HG02938 (cell line): ENCODE results near the gene LINC01488.

Experiments
- ATAC-seq: cut with Tn5 transposase; IDR thresholded peaks from one replicate; pipeline ENCODE4 v1.9.1; 2021; ENCODE audit warnings: mild to moderate bottlenecking, moderate library complexity; ENCODE audit not compliant: unreplicated experiment

The LINC01488 gene

GRCh38 chr11:69481393-69481844 lies at the start of gene LINC01488:
TSS of gene LINC01488 (plus strand) at chr11:69481663.
- ATAC-seq = no peak

- no peak for ATAC-seq
These were observed 49.3 kb upstream of the LINC01488 start for GRCh38 chr11:69431893-69432738.

GRCh38 chr11:69433741-69434140 lies 47.7 kb upstream of the LINC01488 start:
- ATAC-seq = no peak

- no peak for ATAC-seq
These were observed 47.0 kb upstream of the LINC01488 start for GRCh38 chr11:69434471-69434931.

- no peak for ATAC-seq
These were observed 46.1 kb upstream of the LINC01488 start for GRCh38 chr11:69435161-69435986.

- no peak for ATAC-seq
These were observed 45.2 kb upstream of the LINC01488 start for GRCh38 chr11:69436041-69436982.

GRCh38 chr11:69437001-69437875 lies 44.2 kb upstream of the LINC01488 start:
- no peak for ATAC-seq

GRCh38 chr11:69437876-69438205 lies 43.6 kb upstream of the LINC01488 start:
- ATAC-seq = no peak

GRCh38 chr11:69438286-69438920 lies 43.1 kb upstream of the LINC01488 start:
- ATAC-seq = no peak

GRCh38 chr11:69439127-69439526 lies 42.3 kb upstream of the LINC01488 start:
- no peak for ATAC-seq

- no peak for ATAC-seq
These were observed 41.6 kb upstream of the LINC01488 start for GRCh38 chr11:69439651-69440464.

- no peak for ATAC-seq
These were observed 40.6 kb upstream of the LINC01488 start for GRCh38 chr11:69440876-69441275.

- ATAC-seq = no peak
These were observed 39.3 kb upstream of the LINC01488 start for GRCh38 chr11:69442012-69442806.

GRCh38 chr11:69442807-69443137 lies 38.7 kb upstream of the LINC01488 start:
- ATAC-seq = no peak

GRCh38 chr11:69443138-69443967 lies 38.1 kb upstream of the LINC01488 start:
- ATAC-seq = no peak

- ATAC-seq = no peak
These were observed 37.5 kb upstream of the LINC01488 start for GRCh38 chr11:69443968-69444364.
